GM18502 (cell line): Measurements from ENCODE around the gene TGM2.
"Not testable (repeated sequence)": the region's sequence is repeated elsewhere in the genome, so short reads cannot be mapped to it uniquely, and the experiment has no call there.

Source experiments
- ATAC-seq: cut with Tn5 transposase; IDR thresholded peaks from one replicate; pipeline ENCODE4 v1.9.1; 2021; ENCODE audit warnings: mild to moderate bottlenecking; ENCODE audit not compliant: unreplicated experiment, poor library complexity

Gene TGM2

GRCh38 chr20:38120625-38120988 is 44.5 kb downstream of the TGM2 start:
- no peak for ATAC-seq

- ATAC-seq: no peak
Observed at GRCh38 chr20:38119446-38119845, 45.6 kb downstream of the TGM2 start.

- no peak for ATAC-seq
Observed at GRCh38 chr20:38117635-38118034, 47.4 kb downstream of the TGM2 start.

- no peak for ATAC-seq
Observed at GRCh38 chr20:38117205-38117604, 47.9 kb downstream of the TGM2 start.

- no peak for ATAC-seq
Observed at GRCh38 chr20:38116409-38117165, 48.5 kb downstream of the TGM2 start.

GRCh38 chr20:38115896-38116295 is 49.2 kb downstream of the TGM2 start:
- no peak for ATAC-seq

GRCh38 chr20:38115205-38115604 is 49.9 kb downstream of the TGM2 start:
- no peak for ATAC-seq

- ATAC-seq: no peak
Observed at GRCh38 chr20:38114353-38114791, 50.7 kb downstream of the TGM2 start.

- no peak for ATAC-seq
Observed at GRCh38 chr20:38113401-38114325, 51.4 kb downstream of the TGM2 start.

- no peak for ATAC-seq
Observed at GRCh38 chr20:38112930-38113294, 52.2 kb downstream of the TGM2 start.

- ATAC-seq: no peak
Observed at GRCh38 chr20:38112261-38112929, 52.7 kb downstream of the TGM2 start.

GRCh38 chr20:38111366-38112232 is 53.5 kb downstream of the TGM2 start:
- no peak for ATAC-seq

- ATAC-seq: no peak
Observed at GRCh38 chr20:38110525-38111178, 54.4 kb downstream of the TGM2 start.

- no peak for ATAC-seq
Observed at GRCh38 chr20:38109591-38110524, 55.2 kb downstream of the TGM2 start.

GRCh38 chr20:38108986-38109541 is 56.0 kb downstream of the TGM2 start:
- no peak for ATAC-seq

- ATAC-seq: no peak
Observed at GRCh38 chr20:38108438-38108985, 56.6 kb downstream of the TGM2 start.

GRCh38 chr20:38107916-38108315 is 57.2 kb downstream of the TGM2 start:
- ATAC-seq: not testable (repeated sequence)

GRCh38 chr20:38107386-38107785 is 57.7 kb downstream of the TGM2 start:
- ATAC-seq: not testable (repeated sequence)
